Stomach smooth muscle (tissue), 2 donors: ENCODE results near the gene CAPN9.

Source experiments
- H3K27ac ChIP-seq: one replicate; pipeline ENCODE4 v1.7.0; 2013; ENCODE audit warnings: mild to moderate bottlenecking, low read length, inconsistent platforms
- H3K27me3 ChIP-seq, 2 donors: one replicate each; pipeline ENCODE4 v1.7.0; 2013; ENCODE audit warnings: low read length in 2 of 2; ENCODE audit not compliant: insufficient read depth in 2 of 2, control insufficient read depth in 1 of 2
- H3K36me3 ChIP-seq, 2 donors: one replicate each; pipeline ENCODE4 v1.7.0; 2013; ENCODE audit warnings: low read length in 2 of 2; ENCODE audit not compliant: control insufficient read depth in 2 of 2, insufficient read depth in 2 of 2
- H3K4me1 ChIP-seq: one replicate; pipeline ENCODE4 v1.7.0; 2013; ENCODE audit warnings: low read length; ENCODE audit not compliant: control insufficient read depth, insufficient read depth
- H3K4me3 ChIP-seq, 2 donors: one replicate each; pipeline ENCODE4 v1.7.0; 2013; ENCODE audit warnings: low read length in 2 of 2
- H3K9ac ChIP-seq, 2 donors: one replicate each; pipeline ENCODE4 v1.7.0; 2013; ENCODE audit warnings: low read length in 2 of 2, mild to moderate bottlenecking in 1 of 2
- H3K9me3 ChIP-seq, 2 donors: one replicate each; pipeline ENCODE4 v1.7.0; 2013; ENCODE audit warnings: low read length in 2 of 2; ENCODE audit not compliant: control insufficient read depth in 2 of 2
- donor health status: healthy.
- donor health status: Pancreatic carcinoma.

Gene CAPN9

DNA sequence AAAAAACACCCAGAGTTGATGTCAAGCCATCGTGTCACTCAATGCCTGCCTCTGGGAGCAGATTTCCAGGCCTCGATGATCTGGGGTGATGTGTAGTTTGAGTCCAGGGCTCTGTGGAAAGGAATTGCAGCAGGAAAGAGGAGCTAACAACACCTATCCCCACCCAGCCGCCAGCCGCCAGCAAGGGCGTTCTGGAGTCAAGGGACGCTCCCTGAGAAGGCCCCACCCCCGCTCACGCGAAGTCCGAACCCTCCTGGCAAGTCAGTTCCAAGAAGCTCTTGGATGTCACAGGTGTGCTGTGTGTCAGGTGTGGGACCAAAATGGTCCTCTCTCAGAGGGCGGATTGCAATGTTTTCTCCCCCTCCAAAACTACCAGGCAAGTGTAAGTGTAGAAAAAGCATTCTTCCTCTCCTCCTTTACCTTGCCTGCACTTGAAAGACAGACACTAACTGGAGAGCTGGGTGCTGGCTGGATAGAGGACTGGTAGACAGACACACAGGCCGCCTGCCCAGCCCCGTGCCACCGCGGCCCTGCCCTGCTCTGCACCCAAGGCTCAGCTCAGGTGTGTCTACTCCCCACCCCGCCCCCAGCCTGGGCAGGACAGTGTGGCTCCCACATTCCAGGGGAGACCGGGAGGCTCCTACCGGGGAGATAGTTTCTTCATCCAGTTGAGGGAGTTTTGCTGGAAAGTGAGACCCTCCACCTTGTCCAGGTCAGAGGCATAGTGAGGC lies 41.7 kb upstream of the CAPN9 start:
- Histone ChIP-seq H3K36me3 (no peaks in the 10 kb centered on the region), H3K9ac (no peak overlapping the region)

DNA sequence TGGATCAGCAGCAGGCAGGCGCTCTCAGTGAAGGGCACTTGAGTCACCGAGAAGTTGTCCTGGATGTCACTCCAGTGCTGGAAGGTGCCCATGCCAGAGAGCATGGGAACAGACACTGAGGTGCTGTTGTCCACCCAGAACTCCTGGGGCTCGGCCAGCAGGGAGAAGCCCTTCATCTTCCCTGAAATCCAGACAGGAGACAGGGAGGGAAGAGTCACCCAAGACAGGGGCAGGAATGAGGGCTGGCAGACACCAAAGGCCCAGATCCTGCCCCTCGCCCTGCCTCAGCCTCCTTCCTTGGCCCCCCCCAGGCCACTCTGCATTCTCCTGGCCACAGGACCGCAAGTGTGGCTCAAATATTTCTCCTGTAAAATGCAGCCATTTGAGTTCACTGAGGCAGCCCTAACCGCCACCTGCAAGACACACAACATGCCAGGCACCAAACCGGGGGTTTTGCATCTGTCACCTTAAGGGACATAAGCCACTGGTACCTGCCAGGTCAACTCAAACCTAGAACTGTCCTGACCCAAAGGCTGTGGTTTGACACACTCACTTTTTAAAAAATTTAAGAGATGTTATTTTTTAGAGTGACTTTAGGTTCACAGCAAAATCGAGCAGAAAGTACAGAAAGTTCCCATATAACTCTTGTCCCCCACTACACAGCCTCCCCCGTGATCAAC lies 41.0 kb upstream of the CAPN9 start:
- Histone ChIP-seq H3K9me3 (no peaks in the 10 kb centered on the region), H3K27me3 (no peaks in the 10 kb centered on the region), H3K36me3 (no peaks in the 10 kb centered on the region), H3K27ac (no peak overlapping the region), H3K4me1 (no peaks in the 10 kb centered on the region), H3K4me3 (no peak overlapping the region), H3K9ac (no peak overlapping the region)

More for the DNA sequence above, 41.7 kb upstream of the CAPN9 start:
- no peak overlapping the region for H3K4me3 ChIP-seq
- no peaks in the 10 kb centered on the region for H3K4me1 ChIP-seq
- no peaks in the 10 kb centered on the region for H3K9me3 ChIP-seq
- no peaks in the 10 kb centered on the region for H3K27me3 ChIP-seq
- H3K27ac ChIP-seq = no peak overlapping the region

DNA sequence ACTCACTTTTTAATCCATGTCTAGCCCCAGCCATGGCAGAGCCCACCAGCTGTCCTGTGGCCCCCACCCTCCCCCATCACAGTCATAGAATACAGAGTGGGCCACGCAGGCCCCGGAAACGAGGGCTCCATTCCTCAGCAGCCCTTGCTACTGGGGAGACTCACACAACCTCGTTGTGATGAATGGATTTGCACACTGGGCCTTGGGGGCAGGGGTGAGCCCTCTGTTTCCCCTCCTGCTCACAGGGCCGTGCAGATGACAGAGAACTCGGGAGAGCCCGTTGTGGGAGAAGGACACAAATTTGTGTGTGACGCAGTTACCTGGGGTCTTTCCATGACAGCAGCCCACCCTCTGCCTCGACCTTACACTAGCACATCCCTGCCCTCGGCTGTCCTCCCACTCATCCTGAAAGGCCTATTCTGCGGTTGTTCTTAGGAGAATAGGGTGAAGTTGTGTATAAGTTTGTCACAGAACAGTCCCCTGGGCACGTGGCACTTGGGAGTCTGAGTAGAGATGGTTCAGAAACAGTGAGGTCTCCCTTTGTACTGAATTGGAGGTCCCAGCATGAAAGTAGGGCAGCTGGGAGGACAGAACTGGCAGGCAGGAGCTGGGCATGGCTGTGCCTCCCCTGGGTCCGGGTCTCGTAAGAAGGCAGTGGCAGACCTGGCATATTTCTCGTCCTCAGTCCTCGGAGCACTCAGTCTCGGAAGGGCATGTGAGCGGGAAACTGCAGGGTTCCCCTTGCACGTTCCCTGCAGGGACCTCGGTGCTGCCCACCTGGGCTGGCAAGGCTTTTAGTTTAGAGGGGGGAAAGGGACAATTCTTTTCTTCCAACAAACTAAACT lies 40.1 kb upstream of the CAPN9 start:
- no peaks in the 10 kb centered on the region for H3K9me3 ChIP-seq
- no peaks in the 10 kb centered on the region for H3K4me1 ChIP-seq
- no peak overlapping the region for H3K4me3 ChIP-seq
- H3K36me3 ChIP-seq = no peaks in the 10 kb centered on the region
- no peak overlapping the region for H3K9ac ChIP-seq
- H3K27ac ChIP-seq = no peak overlapping the region
- H3K27me3 ChIP-seq = no peaks in the 10 kb centered on the region

- H3K27me3 ChIP-seq = no peaks in the 10 kb centered on the region
- H3K4me1 ChIP-seq = no peaks in the 10 kb centered on the region
- no peaks in the 10 kb centered on the region for H3K36me3 ChIP-seq
- no peak overlapping the region for H3K27ac ChIP-seq
- no peaks in the 10 kb centered on the region for H3K9me3 ChIP-seq
- H3K9ac ChIP-seq = no peak overlapping the region
- no peak overlapping the region for H3K4me3 ChIP-seq
Observed at GRCh38 chr1:230707732-230708630, 39.2 kb upstream of the CAPN9 start.

DNA sequence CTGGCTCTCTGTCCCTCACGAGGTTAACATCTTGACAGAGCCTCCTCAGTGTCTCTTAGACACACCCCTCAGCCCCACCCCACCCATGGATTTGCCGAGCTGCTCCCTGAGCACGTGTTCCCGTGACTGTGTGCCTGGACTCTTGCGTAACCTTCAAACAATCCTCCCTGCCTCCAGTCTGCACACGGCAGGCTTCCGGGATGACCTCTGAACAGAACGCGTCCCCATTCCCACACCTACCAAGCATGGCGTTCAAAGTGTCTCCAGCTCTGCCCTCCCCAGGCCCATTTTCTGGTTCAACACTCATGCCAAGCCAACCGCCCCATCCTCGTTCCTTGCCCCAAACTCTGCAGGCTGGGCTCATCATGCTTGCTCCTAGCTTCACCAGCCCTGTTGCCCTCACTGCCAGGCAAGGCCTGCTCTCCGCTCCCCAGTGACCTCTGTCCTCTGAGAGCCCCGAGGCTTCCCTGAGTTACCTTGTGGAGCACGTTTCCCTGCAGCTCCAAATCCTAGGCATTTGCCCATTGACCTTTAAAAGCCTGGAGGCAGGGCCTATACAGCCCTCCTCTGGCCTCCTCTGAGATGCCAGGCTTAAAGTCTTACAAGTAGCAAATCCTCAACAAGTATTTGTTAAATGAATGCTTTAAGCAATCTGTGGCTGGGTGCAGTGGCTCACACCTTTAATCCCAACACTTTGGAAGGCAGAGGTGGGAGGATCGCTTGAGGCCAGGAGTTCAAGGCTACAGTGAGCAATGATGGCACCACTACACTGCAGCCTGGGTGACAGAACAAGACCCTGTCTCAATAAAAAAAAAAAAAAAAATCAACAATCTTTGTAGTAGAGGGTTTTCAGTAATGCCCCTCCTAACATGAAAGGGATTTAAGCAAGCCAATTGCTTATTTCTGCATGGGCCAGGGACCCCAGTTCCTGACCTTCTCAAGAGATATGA lies 38.3 kb upstream of the CAPN9 start:
- H3K36me3 ChIP-seq = no peaks in the 10 kb centered on the region
- no peaks in the 10 kb centered on the region for H3K27me3 ChIP-seq
- H3K4me1 ChIP-seq = peaks cover 7% of the 10 kb centered on the region
- no peaks in the 10 kb centered on the region for H3K9me3 ChIP-seq
- no peak overlapping the region for H3K9ac ChIP-seq
- no peak overlapping the region for H3K4me3 ChIP-seq
- H3K27ac ChIP-seq = no peak overlapping the region

DNA sequence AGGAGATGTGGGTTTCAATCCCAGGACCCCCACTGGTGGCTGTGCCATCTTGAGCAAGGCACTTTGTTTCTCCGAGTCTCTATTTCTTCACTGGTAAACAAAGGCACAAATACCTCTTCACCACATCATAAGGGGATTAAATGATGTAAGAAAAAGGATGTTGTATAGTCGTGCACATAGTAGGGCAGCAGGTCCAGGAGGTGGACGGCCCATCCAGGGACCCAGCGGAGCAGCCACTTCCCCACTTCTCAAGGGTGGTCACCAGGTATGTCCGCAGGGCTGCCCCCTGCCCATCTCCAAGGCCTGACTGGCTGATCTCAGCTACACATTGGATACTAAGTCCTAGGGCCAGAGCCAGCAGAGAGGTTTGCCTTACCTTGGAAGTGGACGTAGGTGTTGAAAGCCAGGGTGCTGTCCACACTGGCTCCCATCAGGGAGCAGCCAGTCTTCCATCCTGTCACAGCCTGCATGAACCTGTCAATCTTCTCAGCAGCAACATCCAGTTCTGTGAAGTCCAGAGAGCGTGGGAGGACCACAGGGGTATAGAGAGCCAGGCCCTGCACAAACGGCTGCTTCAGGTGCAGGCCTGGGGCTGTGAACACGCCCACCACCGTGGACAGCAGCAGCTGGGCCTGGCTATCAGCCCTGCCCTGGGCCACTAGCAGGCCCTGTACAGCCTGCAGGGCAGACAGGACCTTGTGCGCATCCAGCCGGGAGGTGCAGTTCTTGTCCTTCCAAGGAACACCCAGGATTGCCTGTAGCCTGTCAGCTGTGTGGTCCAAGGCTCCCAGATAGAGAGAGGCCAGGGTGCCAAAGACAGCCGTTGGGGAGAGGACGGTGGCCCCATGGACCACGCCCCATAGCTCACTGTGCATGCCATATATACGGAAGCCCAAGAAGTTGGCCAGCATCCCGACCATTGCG lies 37.3 kb upstream of the CAPN9 start:
- H3K9ac ChIP-seq = no peak overlapping the region

GRCh38 chr1:230710543-230710904 lies 36.7 kb upstream of the CAPN9 start:
- H3K4me3 ChIP-seq = no peak overlapping the region
- no peak overlapping the region for H3K27ac ChIP-seq
- no peaks in the 10 kb centered on the region for H3K27me3 ChIP-seq
- no peaks in the 10 kb centered on the region for H3K36me3 ChIP-seq
- no peaks in the 10 kb centered on the region for H3K9me3 ChIP-seq
- no peak overlapping the region for H3K9ac ChIP-seq
- H3K4me1 ChIP-seq = peaks cover 13% of the 10 kb centered on the region

More for the DNA sequence above, 37.3 kb upstream of the CAPN9 start:
- Histone ChIP-seq H3K36me3 (no peaks in the 10 kb centered on the region), H3K4me3 (no peak overlapping the region), H3K4me1 (peaks cover 13% of the 10 kb centered on the region), H3K27ac (no peak overlapping the region), H3K9me3 (no peaks in the 10 kb centered on the region), H3K27me3 (no peaks in the 10 kb centered on the region)

DNA sequence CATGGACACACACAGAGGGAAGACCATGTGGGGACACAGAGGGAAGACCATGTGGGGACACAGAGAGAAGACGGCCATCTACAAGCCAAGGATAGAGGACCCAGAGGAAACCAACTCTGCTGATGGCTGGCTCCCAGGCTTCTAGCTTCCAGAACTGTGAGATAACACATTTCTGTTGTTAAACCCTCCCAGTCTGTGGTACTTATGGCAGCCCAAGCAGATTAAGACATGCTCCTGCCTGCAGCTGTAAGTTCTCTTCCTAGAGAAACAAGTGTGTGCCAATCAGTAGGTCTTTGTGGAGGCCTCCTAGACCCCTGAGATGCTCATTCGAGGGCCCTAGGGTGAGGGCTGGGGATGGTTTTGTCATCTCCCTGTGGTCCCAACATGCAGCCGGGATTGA lies 35.9 kb upstream of the CAPN9 start:
- no peak overlapping the region for H3K27ac ChIP-seq
- peaks cover 13% of the 10 kb centered on the region for H3K4me1 ChIP-seq
- no peaks in the 10 kb centered on the region for H3K9me3 ChIP-seq
- no peak overlapping the region for H3K4me3 ChIP-seq
- no peaks in the 10 kb centered on the region for H3K27me3 ChIP-seq
- H3K36me3 ChIP-seq = no peaks in the 10 kb centered on the region
- H3K9ac ChIP-seq = no peak overlapping the region

GRCh38 chr1:230712470-230712942 lies 34.7 kb upstream of the CAPN9 start:
- no peaks in the 10 kb centered on the region for H3K36me3 ChIP-seq
- no peaks in the 10 kb centered on the region for H3K9me3 ChIP-seq
- peaks cover 13% of the 10 kb centered on the region for H3K4me1 ChIP-seq
- no peak overlapping the region for H3K27ac ChIP-seq
- no peak overlapping the region for H3K4me3 ChIP-seq
- H3K27me3 ChIP-seq = no peaks in the 10 kb centered on the region
- no peak overlapping the region for H3K9ac ChIP-seq
